ENCODE results near the gene CDKN1C.

GRCh38 chr11:2860636-2861035, 24.9 kb downstream of the CDKN1C start:
- TF ChIP-seq AEBP2 (tag by site-specific recombination; IDR thresholded peaks at IDR 0.05; ENCODE audit: borderline replicate concordance) (no peak), CTCF (tag by site-specific recombination; IDR thresholded peaks at IDR 0.05) (no peak), ZNF391 (tag by site-specific recombination; IDR thresholded peaks at IDR 0.05; ENCODE audit: borderline replicate concordance, low read depth) (no peak), ZNF449 (tag by site-specific recombination; IDR thresholded peaks at IDR 0.05) (no peak), ZBTB11 (tag by site-specific recombination; conservative IDR thresholded peaks at IDR 0.05; ENCODE audit: low read depth) (no peak), ZBTB17 (tag by site-specific recombination; IDR thresholded peaks at IDR 0.05) (no peak), ZBTB7A (tag by site-specific recombination; IDR thresholded peaks at IDR 0.05; ENCODE audit: low read depth) (no peak), TCF7L2 (IDR thresholded peaks at IDR 0.05; ENCODE audit: borderline replicate concordance, low read depth, low read length) (no peak), YY1 (tag by site-specific recombination; IDR thresholded peaks at IDR 0.05) (no peak), ZNF292 (tag by site-specific recombination; IDR thresholded peaks at IDR 0.05; ENCODE audit: borderline replicate concordance, low read depth) (no peak), REST (tag by site-specific recombination; IDR thresholded peaks at IDR 0.05) (no peak), ZNF274 (IDR thresholded peaks at IDR 0.05; ENCODE audit: low read length) (no peak), ZNF274 (tag by site-specific recombination; IDR thresholded peaks at IDR 0.05; ENCODE audit: borderline replicate concordance) (no peak), ZNF148 (tag by site-specific recombination; IDR thresholded peaks at IDR 0.05; ENCODE audit: borderline replicate concordance) (no peak), ZFP37 (tag by site-specific recombination; IDR thresholded peaks at IDR 0.05) (no peak)
